B cell (primary cell): Measurements from ENCODE around the gene PI4K2B.

ENCODE experiments used
- CTCF ChIP-seq: fragments of 200-600 bp; IDR thresholded peaks from one replicate; pipeline ENCODE4 v1.8.0; 2022; ENCODE audit warnings: antibody characterized with exemption, mild to moderate bottlenecking
- EZH2 ChIP-seq: IDR thresholded peaks from 2 replicates; pipeline ENCODE4 v1.6.1; 2012; ENCODE audit warnings: borderline replicate concordance, low read depth, mild to moderate bottlenecking, moderate library complexity, low read length; ENCODE audit not compliant: insufficient read depth, poor library complexity, severe bottlenecking

GRCh38 chr4:25291158-25291733, 57.4 kb downstream of the PI4K2B start:
- TF ChIP-seq CTCF (no peak), EZH2 (no peak)
